ENCODE measurements around the gene PELI1. TPM values are rescaled to one million over a fixed set of nuclear protein-coding genes. Genes with fewer than 3 reads are reported as not detected.

Gene PELI1
- total RNA-seq, 4 donors from 2014 or later: 18.4 to 31.0 (median 24.6) TPM

DNA sequence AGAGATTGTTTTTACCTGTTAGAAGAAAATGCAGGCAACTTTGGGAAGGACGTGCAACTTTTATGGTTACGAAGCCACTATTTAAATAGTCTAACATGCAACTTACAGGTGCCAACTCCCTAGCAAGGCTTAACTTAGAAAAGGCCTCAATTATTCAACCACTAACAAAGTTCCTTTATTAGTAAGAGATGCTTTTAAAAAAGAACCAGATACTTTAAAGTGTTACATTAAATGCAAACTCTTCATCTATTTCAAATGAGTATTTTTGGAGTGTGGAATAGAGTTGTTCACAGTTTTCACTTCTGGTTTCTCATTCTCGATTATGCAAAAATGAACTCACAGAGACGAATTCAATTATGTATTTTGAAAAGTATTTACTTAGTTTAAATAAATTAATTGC is 51.7 kb downstream of the PELI1 start:
- DNase-seq (ENCODE audit: low spot score in 2 of 2): no peak
- Histone ChIP-seq H3K27me3 (no peaks in the 10 kb centered on the region), H3K4me1 (peaks cover 0 to under 1% (median 0%) of the 10 kb centered on the region in 4 donors), H3K36me3 (peaks cover 2 to 60% (median 16%) of the 10 kb centered on the region in 3 donors), H3K27ac (no peak overlapping the region), H3K4me3 (no peak overlapping the region), H3K9me3 (no peaks in the 10 kb centered on the region)
- TF ChIP-seq, protein P1, sequence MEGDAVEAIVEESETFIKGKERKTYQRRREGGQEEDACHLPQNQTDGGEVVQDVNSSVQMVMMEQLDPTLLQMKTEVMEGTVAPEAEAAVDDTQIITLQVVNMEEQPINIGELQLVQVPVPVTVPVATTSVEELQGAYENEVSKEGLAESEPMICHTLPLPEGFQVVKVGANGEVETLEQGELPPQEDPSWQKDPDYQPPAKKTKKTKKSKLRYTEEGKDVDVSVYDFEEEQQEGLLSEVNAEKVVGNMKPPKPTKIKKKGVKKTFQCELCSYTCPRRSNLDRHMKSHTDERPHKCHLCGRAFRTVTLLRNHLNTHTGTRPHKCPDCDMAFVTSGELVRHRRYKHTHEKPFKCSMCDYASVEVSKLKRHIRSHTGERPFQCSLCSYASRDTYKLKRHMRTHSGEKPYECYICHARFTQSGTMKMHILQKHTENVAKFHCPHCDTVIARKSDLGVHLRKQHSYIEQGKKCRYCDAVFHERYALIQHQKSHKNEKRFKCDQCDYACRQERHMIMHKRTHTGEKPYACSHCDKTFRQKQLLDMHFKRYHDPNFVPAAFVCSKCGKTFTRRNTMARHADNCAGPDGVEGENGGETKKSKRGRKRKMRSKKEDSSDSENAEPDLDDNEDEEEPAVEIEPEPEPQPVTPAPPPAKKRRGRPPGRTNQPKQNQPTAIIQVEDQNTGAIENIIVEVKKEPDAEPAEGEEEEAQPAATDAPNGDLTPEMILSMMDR (IDR thresholded peaks at IDR 0.05): no peak
- no peak for TF ChIP-seq POLR2A (IDR thresholded peaks at IDR 0.05)
- TF ChIP-seq EP300 (IDR thresholded peaks at IDR 0.05): no peak
- 90 to 91% methylated on average over 4 of the region's 4 CpGs for WGBS, 2 donors

DNA sequence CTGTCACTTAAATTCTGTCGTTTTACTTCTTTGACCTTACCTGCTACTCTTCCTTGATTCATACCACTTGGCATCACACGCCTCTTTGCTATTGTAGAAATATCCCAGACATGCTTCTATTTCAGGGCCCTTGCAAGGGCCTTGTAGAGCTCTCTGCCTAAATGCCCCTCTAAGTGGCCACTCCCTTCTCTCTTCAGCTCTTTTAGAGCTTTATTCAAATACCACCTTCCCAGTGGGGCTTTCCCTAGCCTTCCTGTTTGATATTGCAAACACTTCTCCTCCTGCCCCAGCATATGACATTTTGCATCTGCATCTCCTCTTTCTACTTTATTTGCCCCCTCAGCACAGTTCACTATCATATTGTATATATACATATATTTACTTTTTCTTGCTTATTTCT is 54.0 kb downstream of the PELI1 start:
- WGBS, 2 donors: 90 to 92% methylated on average over 2 of the region's 2 CpGs
- DNase-seq (ENCODE audit: low spot score in 2 of 2): no peak

DNA sequence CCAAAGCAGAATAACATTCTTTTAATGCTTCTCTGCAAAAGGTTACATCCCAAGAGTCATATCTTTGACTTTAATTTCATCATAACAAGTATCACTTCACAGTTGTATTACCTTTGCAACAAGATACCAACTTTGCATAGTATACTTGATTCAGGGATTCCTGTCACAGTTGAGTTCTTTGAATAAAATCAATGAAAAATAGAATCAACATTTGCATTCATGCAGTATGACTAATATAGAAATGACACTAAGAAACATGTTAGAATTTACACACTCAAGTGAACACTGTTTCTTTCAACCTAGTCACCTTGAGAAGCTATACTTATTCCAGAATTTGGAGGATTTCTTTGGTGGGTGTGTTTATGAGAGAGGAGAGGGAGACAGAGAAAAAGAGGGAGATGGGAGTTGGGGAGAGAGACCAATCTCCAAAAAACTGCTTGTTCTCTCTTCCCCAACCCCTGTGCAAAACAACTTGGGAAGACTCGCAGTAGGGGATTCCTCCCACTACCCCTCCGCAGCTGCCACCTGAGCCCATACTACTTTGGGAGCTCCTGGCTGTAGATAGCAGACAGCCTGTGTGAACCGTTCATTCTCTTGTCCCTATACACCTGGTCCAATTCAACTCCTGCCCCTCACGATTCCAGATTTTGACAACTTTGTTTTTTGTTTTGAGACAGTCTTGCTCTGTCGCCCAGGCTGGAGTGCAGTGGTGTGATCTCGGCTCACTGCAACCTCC is 57.7 kb downstream of the PELI1 start:
- DNase-seq (ENCODE audit: low spot score in 2 of 2): no peak
- no peak overlapping the region for H3K4me3 ChIP-seq
- no peaks in the 10 kb centered on the region for H3K9me3 ChIP-seq
- no peak for TF ChIP-seq POLR2A (IDR thresholded peaks at IDR 0.05)
- no peak for TF ChIP-seq EP300 (IDR thresholded peaks at IDR 0.05)
- TF ChIP-seq, protein P1 (IDR thresholded peaks at IDR 0.05): no peak
- 91 to 93% methylated on average over 6 of the region's 6 CpGs for WGBS, 2 donors
- no peaks in the 10 kb centered on the region for H3K27me3 ChIP-seq
- peaks cover 0 to 6% (median 0%) of the 10 kb centered on the region in 3 donors for H3K36me3 ChIP-seq
- peak overlapping the region in 1 of 4 donors; percentile 12 for H3K27ac ChIP-seq
- H3K4me1 ChIP-seq: peaks cover 0 to 14% (median 5%) of the 10 kb centered on the region in 4 donors

More for the DNA sequence above, 54.0 kb downstream of the PELI1 start:
- Histone ChIP-seq H3K27me3 (no peaks in the 10 kb centered on the region), H3K4me1 (peaks cover 0 to 14% (median 3%) of the 10 kb centered on the region in 4 donors), H3K9me3 (no peaks in the 10 kb centered on the region), H3K36me3 (peaks cover 2 to 38% (median 4%) of the 10 kb centered on the region in 3 donors), H3K27ac (no peak overlapping the region), H3K4me3 (no peak overlapping the region)
- no peak for TF ChIP-seq EP300 (IDR thresholded peaks at IDR 0.05)
- TF ChIP-seq, protein P1 (IDR thresholded peaks at IDR 0.05): no peak
- TF ChIP-seq POLR2A (IDR thresholded peaks at IDR 0.05): no peak

DNA sequence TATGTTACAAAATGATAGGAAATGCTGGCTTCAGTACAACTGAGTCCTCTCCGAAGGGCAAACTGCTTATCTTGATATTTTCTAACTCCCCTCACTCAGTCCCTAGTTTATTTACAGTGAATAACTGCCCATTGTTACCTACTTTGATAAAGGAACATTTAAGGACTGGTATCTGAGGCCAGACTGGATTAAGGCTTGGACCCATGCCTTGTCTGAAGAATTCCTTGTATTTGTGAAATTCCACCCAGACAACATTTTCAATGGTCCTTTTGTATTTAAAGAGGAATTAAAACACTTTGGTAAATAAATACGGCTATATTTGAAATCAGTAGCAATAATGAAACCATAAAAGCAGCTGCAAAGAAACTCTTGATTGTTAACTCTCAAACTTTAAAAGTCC is 58.3 kb downstream of the PELI1 start:
- WGBS, 2 donors: 11 to 20% methylated on average over 2 of the region's 2 CpGs
- TF ChIP-seq POLR2A (IDR thresholded peaks at IDR 0.05) (no peak), EP300 (IDR thresholded peaks at IDR 0.05) (no peak)
- TF ChIP-seq, protein P1 (IDR thresholded peaks at IDR 0.05): no peak
- no peak for DNase-seq (ENCODE audit: low spot score in 2 of 2)
- no peaks in the 10 kb centered on the region for H3K9me3 ChIP-seq
- peaks cover 0 to 14% (median 5%) of the 10 kb centered on the region in 4 donors for H3K4me1 ChIP-seq
- H3K36me3 ChIP-seq: peaks cover 0 to under 1% (median 0%) of the 10 kb centered on the region in 3 donors
- no peaks in the 10 kb centered on the region for H3K27me3 ChIP-seq
- H3K27ac ChIP-seq: peak overlapping the region in 1 of 4 donors; percentile 12
- H3K4me3 ChIP-seq: no peak overlapping the region

DNA sequence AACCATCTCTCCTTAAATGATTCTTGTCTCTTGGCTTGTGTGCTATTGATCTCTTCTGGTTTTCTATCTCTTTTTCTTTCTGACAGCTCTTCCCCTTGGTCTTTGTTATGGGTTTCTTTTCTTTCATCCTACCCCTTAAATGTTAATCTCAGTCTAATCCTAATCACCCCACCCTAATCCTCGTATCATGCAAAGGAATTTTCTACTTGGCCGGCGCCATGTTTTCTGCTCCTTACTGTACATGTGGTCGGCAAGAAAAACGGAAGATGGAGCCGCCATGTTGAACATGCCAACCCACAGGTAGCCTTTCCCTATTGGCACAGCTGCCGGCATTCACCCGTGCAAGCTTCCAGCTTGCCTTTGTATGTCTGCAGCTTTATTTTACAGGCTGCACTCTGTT is 63.2 kb downstream of the PELI1 start:
- Histone ChIP-seq H3K4me3 (no peak overlapping the region), H3K36me3 (no peaks in the 10 kb centered on the region), H3K27ac (no peak overlapping the region), H3K4me1 (peaks cover 0 to 6% (median 2%) of the 10 kb centered on the region in 4 donors), H3K27me3 (no peaks in the 10 kb centered on the region), H3K9me3 (no peaks in the 10 kb centered on the region)
- no peak for DNase-seq (ENCODE audit: low spot score in 2 of 2)
- TF ChIP-seq, protein P1 (IDR thresholded peaks at IDR 0.05): no peak
- TF ChIP-seq EP300 (IDR thresholded peaks at IDR 0.05) (no peak), POLR2A (IDR thresholded peaks at IDR 0.05) (no peak)
- 91% methylated on average over 8 of the region's 8 CpGs for WGBS, 2 donors
